ENCODE results near the gene CSE1L. TPM values are rescaled to one million over a fixed set of nuclear protein-coding genes. Genes with fewer than 3 reads are reported as not detected.

Gene CSE1L
- total RNA-seq, 1 experiment from 2014 or later = 295 TPM

GRCh38 chr20:49091104-49091503 lies 45.0 kb downstream of the CSE1L start:
- H3K9me2 ChIP-seq (replicated peaks; ENCODE audit: low read length) = no peaks in the 10 kb centered on the region
- H3K4me3 ChIP-seq (ENCODE audit: low read length) = no peak overlapping the region
- no peaks in the 10 kb centered on the region for H3K4me1 ChIP-seq (ENCODE audit: insufficient read depth, low read length)
- H3K4me2 ChIP-seq (ENCODE audit: low read length) = no peak overlapping the region
- no peak overlapping the region for H2AFZ ChIP-seq (ENCODE audit: low read length)
- ChIA-PET CTCF (no interaction called here), POLR2A (ENCODE audit: unreplicated experiment) (no interaction called here)
- BruUV-seq (replicated peaks) = no TSS peak
- H3K9ac ChIP-seq (ENCODE audit: low read length) = no peak overlapping the region
- H3K36me3 ChIP-seq (ENCODE audit: low read depth, low read length) = peaks cover 88% of the 10 kb centered on the region
- intact Hi-C loops (cut with micrococcal nuclease) = no loop called here
- peaks cover 6% of the 10 kb centered on the region for H3F3A ChIP-seq (ENCODE audit: low read length, unreplicated experiment)
- no peak overlapping the region for H3K27ac ChIP-seq (ENCODE audit: low read length)
- no peak for TF ChIP-seq CTCF (conservative IDR thresholded peaks at IDR 0.05; ENCODE audit: low read depth, low read length)
- TF ChIP-seq EZH2 (IDR thresholded peaks at IDR 0.05; ENCODE audit: low read length, unreplicated experiment) = no peak
- no peak for TF ChIP-seq EZH2phosphoT487 (IDR thresholded peaks at IDR 0.05; ENCODE audit: borderline replicate concordance, low read length)
- ATAC-seq = no peak
- H3K27me3 ChIP-seq (ENCODE audit: low read length) = no peaks in the 10 kb centered on the region
- no peaks in the 10 kb centered on the region for H4K20me1 ChIP-seq (ENCODE audit: low read length)
- H3K9me3 ChIP-seq (ENCODE audit: low read length) = no peaks in the 10 kb centered on the region
- no peaks in the 10 kb centered on the region for H3K79me2 ChIP-seq (ENCODE audit: low read length)
- DNase-seq = no peak

GRCh38 chr20:49091762-49092161 lies 45.6 kb downstream of the CSE1L start:
- CTCF ChIA-PET = no interaction called here
- POLR2A ChIA-PET (ENCODE audit: unreplicated experiment) = no interaction called here

More at GRCh38 chr20:49091762-49092161, 45.6 kb downstream of the CSE1L start:
- Histone ChIP-seq H3K4me1 (ENCODE audit: insufficient read depth, low read length) (no peaks in the 10 kb centered on the region), H3K4me2 (ENCODE audit: low read length) (no peak overlapping the region), H3K36me3 (ENCODE audit: low read depth, low read length) (peaks cover 89% of the 10 kb centered on the region), H3K27me3 (ENCODE audit: low read length) (no peaks in the 10 kb centered on the region), H3K9ac (ENCODE audit: low read length) (no peak overlapping the region), H3K4me3 (ENCODE audit: low read length) (no peak overlapping the region), H3K27ac (ENCODE audit: low read length) (no peak overlapping the region), H3F3A (ENCODE audit: low read length, unreplicated experiment) (peaks cover 6% of the 10 kb centered on the region), H3K79me2 (ENCODE audit: low read length) (no peaks in the 10 kb centered on the region), H3K9me2 (replicated peaks; ENCODE audit: low read length) (no peaks in the 10 kb centered on the region), H2AFZ (ENCODE audit: low read length) (no peak overlapping the region), H3K9me3 (ENCODE audit: low read length) (no peaks in the 10 kb centered on the region), H4K20me1 (ENCODE audit: low read length) (no peaks in the 10 kb centered on the region)
- DNase-seq = no peak
- ATAC-seq = no peak
- TF ChIP-seq EZH2phosphoT487 (IDR thresholded peaks at IDR 0.05; ENCODE audit: borderline replicate concordance, low read length) (no peak), EZH2 (IDR thresholded peaks at IDR 0.05; ENCODE audit: low read length, unreplicated experiment) (no peak), CTCF (conservative IDR thresholded peaks at IDR 0.05; ENCODE audit: low read depth, low read length) (no peak)
- intact Hi-C loops (cut with micrococcal nuclease) = no loop called here
- no TSS peak for BruUV-seq (replicated peaks)
